Stimulated activated CD8-positive, alpha-beta memory T cell treated with anti-CD3 and anti-CD28 coated beads, Interleukin-15, amount 100 ng/mL, for 4 hours (primary cell): ENCODE data around the gene TRIM63.

Experiments
- DNase-seq, 2 donors: peaks; one replicate each; pipeline ENCODE4 v3.0.0-alpha.2; 2020; ENCODE audit warnings: low read depth in 2 of 2

The TRIM63 gene

DNA sequence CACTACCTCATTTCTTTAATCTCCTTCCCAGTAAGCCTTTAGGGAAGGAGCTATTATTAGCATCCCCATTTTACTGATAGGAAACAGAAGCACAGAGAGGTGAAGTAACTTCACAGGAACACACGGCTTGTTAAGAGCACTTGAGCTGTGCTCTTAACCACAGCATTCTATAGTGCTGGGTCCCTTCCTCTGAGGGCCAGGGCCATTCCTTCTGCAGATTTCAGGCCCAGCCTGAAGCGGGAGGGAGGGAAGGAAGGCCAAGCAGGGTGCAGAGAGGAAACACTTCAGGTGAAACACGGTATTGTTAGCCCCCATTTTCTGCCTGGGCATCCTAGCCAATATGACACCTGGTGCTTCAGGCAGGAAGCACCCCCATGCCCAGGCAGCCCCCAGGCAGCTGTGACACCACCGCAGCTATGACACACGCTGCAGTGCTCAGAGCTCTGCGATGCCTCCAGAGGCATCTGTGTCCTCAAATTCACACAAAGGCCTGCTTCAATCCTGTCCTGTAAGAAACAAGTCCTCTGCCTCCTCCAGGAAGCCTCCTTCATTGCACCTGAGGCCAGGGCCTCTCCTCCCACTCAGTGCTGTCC, 50.4 kb downstream of the TRIM63 start:
- DNase-seq: no peak

DNA sequence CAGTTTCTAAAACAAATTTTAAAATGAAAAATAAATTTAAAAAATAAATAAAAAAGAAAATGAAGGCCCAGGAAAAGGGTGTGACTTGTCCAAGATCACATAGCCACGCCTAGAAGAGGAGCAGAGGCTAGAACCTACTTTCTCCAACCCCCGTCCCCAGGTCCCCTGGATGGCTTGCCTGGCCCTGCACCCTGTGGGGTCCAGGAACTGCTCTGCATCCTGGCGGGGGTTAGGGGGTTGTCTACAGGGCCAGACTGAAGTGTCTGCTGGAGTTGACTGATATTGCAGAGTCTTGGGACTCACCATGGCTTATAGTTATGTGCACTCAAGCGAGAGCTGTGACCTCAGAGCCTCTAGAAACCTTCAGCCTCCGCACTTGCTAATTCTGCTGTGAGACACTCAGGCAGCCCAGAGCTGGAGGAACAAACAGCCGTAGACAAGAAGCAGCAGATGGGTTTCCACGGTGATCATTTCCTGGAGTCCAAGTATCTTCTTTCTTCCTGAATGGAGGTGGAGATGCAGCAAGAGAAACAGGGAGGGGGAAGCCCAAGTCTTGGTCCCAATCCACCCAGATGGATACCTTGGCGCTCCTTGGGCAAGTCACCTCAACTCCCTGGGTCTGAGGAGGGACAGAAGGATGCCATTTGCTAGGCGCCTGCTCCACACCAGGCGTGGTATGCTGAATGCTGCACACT, 51.0 kb downstream of the TRIM63 start:
- no peak for DNase-seq

DNA sequence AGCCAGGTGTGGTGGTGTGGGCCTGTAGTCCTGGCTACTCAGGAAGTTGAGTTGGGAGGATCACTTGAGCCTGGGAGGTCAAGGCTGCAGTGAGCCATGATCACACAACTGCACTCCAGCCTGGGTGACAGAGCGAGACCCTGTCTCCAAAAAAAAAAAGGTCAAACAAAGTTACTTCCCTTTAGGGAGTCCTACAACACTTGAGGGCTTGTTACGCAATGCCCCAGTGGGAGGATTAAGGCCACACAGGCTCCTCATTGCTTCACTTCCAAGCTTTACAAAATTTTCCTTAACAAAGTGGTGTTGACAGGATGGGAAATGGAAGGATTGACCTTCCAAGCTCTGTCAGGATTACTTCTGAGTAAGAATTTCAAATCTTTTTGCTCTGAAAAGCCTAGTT, 52.1 kb downstream of the TRIM63 start:
- DNase-seq: no peak

DNA sequence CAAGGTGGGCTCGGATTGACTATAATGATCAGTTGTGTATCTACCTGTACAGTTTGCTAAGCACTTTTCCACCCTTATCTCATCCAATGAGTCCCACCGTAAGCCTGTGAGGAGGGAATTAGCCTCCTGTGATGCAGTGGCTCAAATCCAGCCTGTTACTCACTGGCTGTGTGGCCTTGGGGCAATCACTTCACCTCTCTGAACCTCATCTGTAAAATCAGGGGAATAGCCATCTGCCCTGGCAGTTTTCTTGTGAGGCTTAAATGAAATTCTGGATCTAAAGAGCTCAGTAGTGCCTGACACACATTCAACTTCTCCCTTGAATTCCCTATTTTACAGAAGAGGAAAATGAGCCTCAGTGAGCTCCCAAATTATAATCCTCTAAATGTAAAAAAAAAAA, 53.3 kb downstream of the TRIM63 start:
- no peak for DNase-seq

- no peak for DNase-seq
Observed at GRCh38 chr1:26012864-26013263, 54.6 kb downstream of the TRIM63 start.

- DNase-seq: no peak
Observed at GRCh38 chr1:26010825-26011224, 56.6 kb downstream of the TRIM63 start.

DNA sequence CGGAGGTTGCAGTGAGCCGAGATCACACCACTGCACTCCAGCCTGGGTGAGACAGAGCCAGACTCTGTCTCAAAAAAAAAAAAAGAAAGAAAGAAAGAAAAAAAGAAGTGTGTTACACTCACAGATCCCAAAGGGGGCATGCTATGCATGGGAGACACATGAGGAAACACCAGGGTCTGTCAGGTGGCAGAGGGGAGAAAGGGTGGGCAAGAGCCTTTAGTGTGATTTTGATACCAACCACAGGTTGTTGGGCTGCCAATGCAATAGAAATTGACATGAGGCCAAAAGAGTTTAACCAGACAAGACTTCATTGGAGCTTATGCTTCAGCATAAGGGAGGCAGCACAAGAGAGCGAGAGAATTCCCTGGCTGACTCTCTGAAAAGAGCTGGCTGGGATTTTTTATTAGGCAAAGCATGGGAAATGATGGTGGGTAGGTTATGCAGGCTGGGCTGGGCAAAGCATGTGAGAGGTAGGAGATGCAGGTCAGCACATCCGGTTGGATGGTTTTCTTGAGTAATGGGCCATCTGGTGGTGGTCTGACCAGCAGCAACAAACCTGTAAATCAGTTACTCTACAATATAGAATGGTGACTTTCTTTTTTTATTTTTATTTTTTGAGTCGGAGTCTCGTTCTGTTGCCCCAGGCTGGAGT, 57.5 kb downstream of the TRIM63 start:
- no peak for DNase-seq

GRCh38 chr1:26006710-26007109, 60.7 kb downstream of the TRIM63 start:
- no peak for DNase-seq

- no peak for DNase-seq
Observed at GRCh38 chr1:26005434-26006105, 61.9 kb downstream of the TRIM63 start.

DNA sequence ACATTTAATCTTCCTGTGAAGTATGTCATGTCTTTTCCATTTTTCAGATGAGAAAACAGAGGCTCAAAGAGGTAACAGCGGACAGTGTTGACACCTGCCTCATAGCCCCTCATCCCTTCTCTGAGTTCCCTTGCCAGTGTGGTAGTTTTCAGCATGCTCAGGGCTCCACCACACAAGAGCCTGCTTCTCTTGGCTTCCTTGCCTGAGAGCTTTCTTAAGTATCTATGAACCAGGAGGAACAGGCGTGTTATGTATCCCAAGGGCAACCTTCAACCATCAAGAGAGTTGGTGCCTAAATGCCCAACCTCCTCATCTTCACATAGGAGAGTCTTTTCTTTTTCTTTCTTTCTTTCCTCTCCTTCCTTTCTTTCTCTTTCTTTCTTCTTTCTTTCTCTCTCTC, 63.7 kb downstream of the TRIM63 start:
- DNase-seq: no peak

DNA sequence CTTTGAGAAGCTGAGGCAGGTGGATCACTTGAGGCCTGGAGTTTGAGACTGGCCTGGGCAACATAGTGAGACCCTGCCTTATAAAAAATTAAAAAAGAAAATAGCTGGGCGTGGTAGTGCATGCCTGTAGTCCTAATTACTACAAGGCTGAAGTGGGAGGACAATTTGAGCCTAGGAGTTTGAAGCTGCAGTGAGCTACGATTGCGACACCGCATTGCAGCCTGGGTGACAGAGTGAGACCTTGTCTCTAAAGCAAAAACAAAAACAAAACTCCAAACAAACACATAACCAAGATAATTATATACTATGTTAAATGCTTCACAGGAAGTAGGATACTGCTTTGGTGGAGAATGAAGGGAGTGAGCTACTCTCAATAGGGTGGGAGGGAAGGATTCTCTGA, 64.2 kb downstream of the TRIM63 start:
- DNase-seq: no peak
